NCI-H1417 (cell line): Measurements from ENCODE around the gene EIPR1.
"Not testable (repeated sequence)": the region's sequence is repeated elsewhere in the genome, so short reads cannot be mapped to it uniquely, and the experiment has no call there.

Source experiments
- DNase-seq, 3 experiments: peaks; one replicate each; lab custom pipeline; 2025; lab: John Stamatoyannopoulos, UW

Gene EIPR1

GRCh38 chr2:3403587-3404334 lies 26.1 kb upstream of the EIPR1 start:
- no peak for DNase-seq

GRCh38 chr2:3399829-3400228 lies 22.2 kb upstream of the EIPR1 start:
- DNase-seq: no peak

GRCh38 chr2:3399381-3399780 lies 21.8 kb upstream of the EIPR1 start:
- DNase-seq: no peak

GRCh38 chr2:3398857-3399256 lies 21.2 kb upstream of the EIPR1 start:
- DNase-seq: no peak

DNA sequence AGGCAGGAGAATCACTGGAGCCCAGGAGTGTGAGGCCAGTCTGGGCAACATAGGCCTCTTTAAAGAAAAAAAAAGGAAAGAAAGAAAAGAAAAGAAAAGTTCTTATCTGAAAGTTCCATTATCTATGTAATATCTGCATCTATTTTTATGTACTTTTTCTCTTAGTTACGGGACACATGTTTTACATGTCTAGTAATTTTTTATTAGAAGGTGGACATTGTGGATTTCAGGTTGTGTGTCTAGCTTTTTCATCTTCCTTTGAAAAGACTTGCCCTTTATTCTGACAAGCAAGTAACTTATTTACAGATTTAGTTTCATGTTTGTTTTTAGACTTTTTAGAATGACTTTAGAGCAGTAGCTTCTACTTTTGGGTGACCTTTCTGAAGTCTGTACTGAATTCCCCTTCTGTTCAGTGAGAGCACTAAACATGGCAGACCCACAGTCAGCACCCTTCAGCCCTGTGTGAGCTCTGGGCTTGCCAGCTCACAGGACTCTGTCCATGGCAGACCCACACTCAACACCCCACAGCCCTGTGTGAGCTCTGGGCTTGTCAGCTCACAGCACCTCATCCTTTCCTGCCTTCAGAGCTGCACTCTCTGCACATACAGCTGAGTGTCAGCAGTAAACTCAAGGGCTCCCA lies 19.4 kb upstream of the EIPR1 start:
- no peak for DNase-seq

DNA sequence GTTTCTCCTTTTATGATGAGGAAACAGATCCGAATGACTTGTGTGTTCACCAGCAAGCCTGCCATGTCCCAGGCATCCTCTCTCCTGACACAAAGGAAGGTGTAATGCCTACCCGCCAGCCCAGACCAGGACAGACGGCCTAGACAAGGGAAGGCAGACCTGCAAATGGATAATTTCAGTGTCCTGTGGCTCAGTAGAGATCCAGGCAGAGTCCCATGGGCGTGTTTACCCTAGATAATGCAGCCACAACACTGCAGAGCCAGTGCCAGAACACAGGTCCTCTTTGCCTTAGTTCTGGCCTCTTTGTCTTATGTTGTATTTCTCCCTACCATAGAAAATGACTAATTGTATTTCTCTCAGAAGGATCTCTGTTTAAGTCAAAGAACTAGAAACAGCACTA lies 14.6 kb upstream of the EIPR1 start:
- no peak for DNase-seq

GRCh38 chr2:3390041-3390440 lies 12.4 kb upstream of the EIPR1 start:
- no peak for DNase-seq

DNA sequence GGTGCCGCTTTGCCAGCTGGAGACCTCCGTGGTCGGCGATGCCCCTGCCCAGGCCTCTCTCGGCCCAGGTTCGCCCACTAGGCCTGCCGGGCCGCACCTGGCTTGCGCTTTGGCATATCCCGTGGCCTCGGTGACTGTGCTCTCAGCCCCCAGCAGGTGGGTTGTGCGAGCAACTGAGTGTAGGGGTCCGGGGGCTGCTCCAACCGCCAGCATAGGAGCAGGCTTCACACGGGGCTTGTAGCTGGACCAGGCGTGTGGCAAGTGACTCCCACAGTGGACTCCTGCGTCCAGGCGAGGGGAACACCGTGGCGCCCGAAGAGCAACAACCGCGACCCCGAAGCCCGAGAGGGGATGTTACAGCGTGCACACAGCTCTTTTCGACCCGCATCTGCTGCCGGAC lies 11.6 kb upstream of the EIPR1 start:
- DNase-seq: no peak

DNA sequence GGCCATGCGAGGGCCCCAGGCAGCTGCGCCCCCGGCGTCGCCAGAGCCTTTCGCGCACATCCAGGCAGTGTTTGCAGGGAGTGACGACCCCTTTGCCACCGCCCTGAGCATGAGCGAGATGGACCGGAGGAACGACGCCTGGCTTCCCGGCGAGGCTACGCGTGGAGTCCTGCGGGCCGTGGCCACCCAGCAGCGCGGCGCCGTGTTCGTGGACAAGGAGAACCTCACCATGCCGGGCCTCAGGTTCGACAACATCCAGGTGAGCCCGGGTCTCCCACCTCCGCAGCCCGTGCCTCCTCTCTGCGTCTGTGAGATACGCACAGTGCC lies 10.8 kb upstream of the EIPR1 start:
- no peak for DNase-seq

- DNase-seq: no peak
These were observed 10.2 kb upstream of the EIPR1 start for GRCh38 chr2:3387644-3388411.

DNA sequence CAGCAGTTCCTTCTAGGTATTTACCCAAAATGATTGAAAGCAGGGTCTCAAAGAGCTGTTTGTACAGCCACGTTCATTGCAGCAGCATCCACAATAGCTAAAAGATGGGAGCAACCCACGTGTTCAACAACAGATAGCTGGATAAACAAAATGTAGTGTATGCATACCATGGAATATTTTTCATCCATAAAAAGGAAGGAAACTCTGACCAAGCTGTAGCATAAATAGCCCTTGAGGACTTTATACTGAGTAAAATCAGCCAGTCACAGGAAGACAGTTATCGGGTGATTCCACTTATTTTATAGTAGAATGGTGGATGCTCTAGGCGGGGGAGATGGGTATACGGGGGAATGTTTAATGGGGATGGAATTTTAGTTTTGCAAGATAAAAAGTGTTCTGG lies 9.4 kb upstream of the EIPR1 start:
- no peak for DNase-seq

- DNase-seq: no peak
These were observed 8.9 kb upstream of the EIPR1 start for GRCh38 chr2:3386448-3386958.

GRCh38 chr2:3379647-3380534 lies 2.3 kb upstream of the EIPR1 start, which contains the start of gene TRAPPC12:
Gene TRAPPC12, plus strand, starts transcription at chr2:3379694. Its CDS starts 7,930 bp downstream, at chr2:3387624.
- peak; percentile 94 to 98 (median 97) for DNase-seq

- no peak for DNase-seq
These were observed 1.7 kb upstream of the EIPR1 start for GRCh38 chr2:3379339-3379646.

DNA sequence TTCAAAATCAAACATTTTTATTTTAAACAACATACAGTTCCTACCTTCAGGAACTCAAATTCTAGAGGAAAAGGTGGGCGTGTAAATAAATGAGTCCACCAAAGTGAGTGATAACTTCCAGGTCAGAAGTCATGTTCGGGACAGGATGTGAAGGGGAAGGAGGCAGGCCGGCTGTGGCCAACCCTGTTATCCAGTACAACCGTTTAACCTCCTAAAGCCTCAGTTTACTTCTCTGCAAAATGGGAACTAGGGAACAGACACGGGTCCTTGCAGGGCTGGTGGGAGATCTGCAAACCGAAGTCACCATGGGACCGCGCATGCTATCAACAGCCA lies 373 bp downstream of the EIPR1 start:
- DNase-seq: no peak

- DNase-seq: no peak
These were observed 797 bp downstream of the EIPR1 start for GRCh38 chr2:3376821-3377220.

- not testable (repeated sequence) for DNase-seq
These were observed 8.1 kb downstream of the EIPR1 start for GRCh38 chr2:3369340-3370181.

- no peak for DNase-seq
These were observed 9.3 kb downstream of the EIPR1 start for GRCh38 chr2:3368261-3368722.

DNA sequence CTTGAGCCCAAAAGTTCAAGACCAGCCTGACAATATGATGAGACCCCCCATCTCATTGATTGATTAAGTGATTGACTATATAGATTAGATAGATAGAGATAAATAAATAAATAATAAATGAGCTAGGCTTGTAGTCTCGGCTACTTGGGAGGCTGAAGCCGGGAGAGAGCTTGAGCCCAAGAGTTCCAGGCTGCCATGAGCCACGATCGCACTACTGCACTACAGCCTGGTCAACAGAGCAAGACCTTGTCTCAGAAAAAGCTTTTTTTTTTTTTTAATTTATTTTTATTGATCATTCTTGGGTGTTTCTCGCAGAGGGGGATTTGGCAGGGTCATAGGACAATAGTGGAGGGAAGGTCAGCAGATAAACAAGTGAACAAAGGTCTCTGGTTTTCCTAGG lies 12.4 kb downstream of the EIPR1 start:
- DNase-seq: peak in 1 of 3 experiments; percentile 10

GRCh38 chr2:3361518-3362389 lies 15.9 kb downstream of the EIPR1 start:
- no peak for DNase-seq
